ENCODE measurements around the gene CLDN25. TPM values are rescaled to one million over a fixed set of nuclear protein-coding genes. Genes with fewer than 3 reads are reported as not detected.
A peak's percentile ranks its signal among the peaks of the same experiment; 100 is the strongest.

The CLDN25 gene
- total RNA-seq, result not detected
- long read RNA-seq, result 0 reads

DNA sequence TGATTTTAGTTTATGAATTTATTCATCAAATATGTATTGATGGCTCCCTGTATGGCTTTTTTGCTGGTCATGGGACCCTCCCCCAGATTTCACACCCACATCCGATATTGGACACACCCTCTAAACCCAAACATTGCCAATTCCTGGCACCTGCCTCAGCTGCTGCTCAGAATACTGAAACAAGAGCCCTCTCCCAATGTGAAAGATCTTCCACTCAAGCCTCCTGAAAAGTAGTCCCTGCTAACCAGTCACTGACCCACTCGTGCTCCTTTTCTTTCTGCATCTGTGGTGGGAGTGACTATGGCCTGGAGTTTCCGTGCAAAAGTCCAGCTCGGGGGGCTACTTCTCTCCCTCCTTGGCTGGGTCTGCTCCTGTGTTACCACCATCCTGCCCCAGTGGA, at the start of gene CLDN25:
Gene CLDN25 (plus strand): TSS at position 301 of the 400 bp plus-strand sequence. CDS start 0 bp downstream, at position 301.
- Histone ChIP-seq H3K27me3 (ENCODE audit: low read depth) (no peaks in the 10 kb centered on the region), H3K4me3 (no peak within 1 kb of the TSS), H3K4me1 (no peaks in the 10 kb centered on the region), H3K36me3 (no peaks in the 10 kb centered on the region), H3K27ac (no peak within 1 kb of the TSS), H3K9me3 (no peaks in the 10 kb centered on the region)
- ATAC-seq (no peak), DNase-seq (no peak)
- intact Hi-C loops (cut with DNase I), result no loop called here
- TF ChIP-seq, protein P1, sequence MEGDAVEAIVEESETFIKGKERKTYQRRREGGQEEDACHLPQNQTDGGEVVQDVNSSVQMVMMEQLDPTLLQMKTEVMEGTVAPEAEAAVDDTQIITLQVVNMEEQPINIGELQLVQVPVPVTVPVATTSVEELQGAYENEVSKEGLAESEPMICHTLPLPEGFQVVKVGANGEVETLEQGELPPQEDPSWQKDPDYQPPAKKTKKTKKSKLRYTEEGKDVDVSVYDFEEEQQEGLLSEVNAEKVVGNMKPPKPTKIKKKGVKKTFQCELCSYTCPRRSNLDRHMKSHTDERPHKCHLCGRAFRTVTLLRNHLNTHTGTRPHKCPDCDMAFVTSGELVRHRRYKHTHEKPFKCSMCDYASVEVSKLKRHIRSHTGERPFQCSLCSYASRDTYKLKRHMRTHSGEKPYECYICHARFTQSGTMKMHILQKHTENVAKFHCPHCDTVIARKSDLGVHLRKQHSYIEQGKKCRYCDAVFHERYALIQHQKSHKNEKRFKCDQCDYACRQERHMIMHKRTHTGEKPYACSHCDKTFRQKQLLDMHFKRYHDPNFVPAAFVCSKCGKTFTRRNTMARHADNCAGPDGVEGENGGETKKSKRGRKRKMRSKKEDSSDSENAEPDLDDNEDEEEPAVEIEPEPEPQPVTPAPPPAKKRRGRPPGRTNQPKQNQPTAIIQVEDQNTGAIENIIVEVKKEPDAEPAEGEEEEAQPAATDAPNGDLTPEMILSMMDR (IDR thresholded peaks at IDR 0.05), result no peak

DNA sequence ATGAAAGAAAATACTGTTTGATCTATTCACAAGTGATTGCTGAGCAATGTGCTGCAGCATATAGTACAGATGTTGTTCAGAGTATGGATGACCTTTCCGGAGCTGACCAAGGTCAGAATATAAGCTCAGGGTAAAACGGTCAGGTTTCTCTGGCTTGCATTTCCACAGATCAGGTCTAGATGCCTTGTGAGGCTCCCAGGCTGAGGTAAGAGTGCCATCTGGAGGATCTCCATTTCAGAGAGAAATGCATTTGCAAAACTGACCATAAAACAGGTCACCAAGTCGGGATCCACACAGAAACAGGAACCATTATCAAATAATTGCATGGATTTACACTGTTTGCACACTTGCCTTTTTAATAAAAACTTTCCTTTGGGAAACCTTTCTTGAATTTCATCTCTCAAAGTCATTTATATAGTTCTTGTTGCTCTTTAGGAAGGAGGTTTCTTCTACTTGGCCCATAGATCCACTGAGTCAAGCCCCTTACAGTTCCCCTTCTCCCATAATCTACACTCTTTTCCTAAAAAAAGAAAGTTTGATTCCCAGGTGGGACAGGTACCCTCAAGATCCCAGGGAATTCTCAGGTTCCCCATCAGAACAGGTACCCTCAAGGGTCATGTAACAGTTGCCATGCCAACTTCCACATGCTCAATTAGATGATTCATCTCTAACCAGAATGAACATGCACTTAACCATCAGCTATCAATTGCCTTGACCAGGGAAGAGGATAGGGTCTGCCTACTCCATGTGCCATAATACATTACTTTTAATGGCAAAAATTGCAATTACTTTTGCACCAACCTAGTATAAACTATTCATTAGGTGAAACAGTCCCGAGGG, 48.5 kb upstream of the CLDN25 start:
- TF ChIP-seq, protein P1 (IDR thresholded peaks at IDR 0.05), result peak; percentile 36
- no peaks in the 10 kb centered on the region for H3K27me3 ChIP-seq (ENCODE audit: low read depth)
- intact Hi-C loops (cut with DNase I), result no loop called here
- no peak overlapping the region for H3K4me3 ChIP-seq
- H3K36me3 ChIP-seq, result peaks cover 46% of the 10 kb centered on the region
- no peaks in the 10 kb centered on the region for H3K4me1 ChIP-seq
- ATAC-seq, result peak; percentile 58 to 60
- no peak for DNase-seq
- no peaks in the 10 kb centered on the region for H3K9me3 ChIP-seq
- H3K27ac ChIP-seq, result no peak overlapping the region

DNA sequence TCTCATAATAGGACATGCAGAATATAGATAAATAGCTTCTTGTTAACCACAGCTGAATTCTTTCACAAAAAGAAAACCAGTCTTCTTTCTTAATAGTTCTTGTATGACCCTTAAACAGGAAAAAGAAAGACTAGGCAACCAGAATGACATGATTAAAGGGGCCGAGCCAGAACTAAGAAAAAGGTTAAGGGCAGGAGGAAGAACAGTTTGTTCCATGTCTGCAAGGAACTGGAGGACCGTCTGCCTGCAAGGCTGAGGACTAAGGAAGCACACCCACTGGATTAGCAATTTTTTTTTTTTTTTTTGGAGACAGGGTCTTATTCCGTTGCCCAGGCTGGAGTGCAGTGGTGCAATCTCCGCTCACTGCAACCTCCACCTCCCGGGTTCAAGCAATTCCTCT, 47.5 kb upstream of the CLDN25 start:
- peak; percentile 69 to 75 for ATAC-seq
- H3K36me3 ChIP-seq, result peaks cover 56% of the 10 kb centered on the region
- H3K9me3 ChIP-seq, result no peaks in the 10 kb centered on the region
- no peak for DNase-seq
- H3K27ac ChIP-seq, result no peak overlapping the region
- H3K4me1 ChIP-seq, result no peaks in the 10 kb centered on the region
- no peak overlapping the region for H3K4me3 ChIP-seq
- intact Hi-C loops (cut with DNase I), result no loop called here
- TF ChIP-seq, protein P1 (IDR thresholded peaks at IDR 0.05), result no peak
- H3K27me3 ChIP-seq (ENCODE audit: low read depth), result no peaks in the 10 kb centered on the region

DNA sequence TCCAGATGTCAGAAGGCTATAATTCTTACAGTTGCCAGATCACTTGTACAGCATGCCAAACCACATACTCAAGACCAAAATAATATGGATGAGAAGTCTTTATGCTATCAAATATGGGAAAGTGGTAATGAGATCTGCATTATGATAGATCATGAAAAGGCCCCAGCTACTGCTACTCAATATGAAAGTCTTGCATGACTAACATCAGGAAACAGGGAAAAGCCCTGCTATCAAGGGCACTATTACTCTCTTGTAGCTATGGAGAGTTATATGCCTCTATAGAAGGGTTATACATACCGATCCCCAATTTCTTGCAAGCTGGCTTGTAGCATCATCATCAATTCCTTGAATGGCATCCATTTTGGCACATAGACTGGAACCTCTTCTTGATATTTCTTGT, 43.3 kb upstream of the CLDN25 start:
- H3K9me3 ChIP-seq, result no peaks in the 10 kb centered on the region
- H3K36me3 ChIP-seq, result peaks cover 98% of the 10 kb centered on the region
- ATAC-seq (no peak), DNase-seq (no peak)
- no peaks in the 10 kb centered on the region for H3K4me1 ChIP-seq
- no peak overlapping the region for H3K4me3 ChIP-seq
- TF ChIP-seq, protein P1 (IDR thresholded peaks at IDR 0.05), result no peak
- intact Hi-C loops (cut with DNase I), result no loop called here
- no peak overlapping the region for H3K27ac ChIP-seq
- H3K27me3 ChIP-seq (ENCODE audit: low read depth), result no peaks in the 10 kb centered on the region

DNA sequence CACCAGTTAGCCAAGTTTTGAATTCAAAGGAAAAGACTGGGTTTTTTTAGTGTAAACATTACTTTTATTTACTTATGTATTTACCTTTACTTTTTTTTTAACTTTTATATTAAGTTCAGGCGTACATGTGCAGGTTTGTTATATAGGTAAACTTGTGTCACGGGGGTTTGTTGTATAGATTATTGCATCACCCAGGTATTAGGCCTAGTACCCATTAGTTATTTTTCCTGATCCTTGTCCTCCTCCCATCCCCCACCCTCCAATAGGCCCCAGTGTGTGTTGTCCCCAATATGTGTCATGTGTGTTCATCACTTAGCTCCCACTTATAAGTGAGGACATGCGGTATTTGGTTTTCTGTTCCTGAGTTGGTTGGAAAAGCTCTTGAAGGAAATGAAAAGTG, 26.7 kb upstream of the CLDN25 start:
- TF ChIP-seq, protein P1 (IDR thresholded peaks at IDR 0.05), result no peak
- Histone ChIP-seq H3K4me3 (no peak overlapping the region), H3K27ac (no peak overlapping the region), H3K27me3 (ENCODE audit: low read depth) (no peaks in the 10 kb centered on the region), H3K36me3 (peaks cover 68% of the 10 kb centered on the region), H3K9me3 (no peaks in the 10 kb centered on the region), H3K4me1 (no peaks in the 10 kb centered on the region)
- ATAC-seq (no peak), DNase-seq (no peak)
- intact Hi-C loops (cut with DNase I), result no loop called here

Measured in lower lobe of right lung (tissue), 2 donors.